ENCODE measurements around the gene CEP55. TPM values are rescaled to one million over a fixed set of nuclear protein-coding genes. Genes with fewer than 3 reads are reported as not detected.

The CEP55 gene
- polyA plus RNA-seq, 2 of the 4 experiments (the other 2 are of a cell fraction): 52.4 to 87.0 TPM

GRCh38 chr10:93454736-93455135, 41.7 kb upstream of the CEP55 start:
- Histone ChIP-seq H3K4me2 (no peak overlapping the region), H3K4me3 (no peak overlapping the region), H3K9me3 (no peaks in the 10 kb centered on the region), H3K4me1 (peaks cover 64% of the 10 kb centered on the region), H3K27ac (peak overlapping the region; percentile 12 to 78; a peak in 4 of 6 replicates)
- FAIRE-seq (no peak), DNase-seq (ENCODE audit: low read depth in 1 of 2, low spot score in 1 of 2) (no peak), ATAC-seq (no peak)
- WGBS (ENCODE audit: missing lambda C conversion rate): 94% methylated on average over 7 of the region's 7 CpGs
- ChIA-PET CTCF (interaction anchor here (0.7 to 41.4 kb wide), 3 partner anchors 12 to 73 kb away, joined by 3 to 924 read pairs (median 54); partner anchors contain the start of gene MYOF), POLR2A (interaction anchor here (1.1 kb wide), 1 partner anchor 9 kb away, joined by 3 read pairs; no protein-coding TSS in a partner anchor)
- TF ChIP-seq ZFP36 (IDR thresholded peaks at IDR 0.05; ENCODE audit: borderline replicate concordance, partially characterized antibody): no peak
- no peak for TF ChIP-seq SREBF2 (IDR thresholded peaks at IDR 0.05)
- no peak for TF ChIP-seq CHD4 (IDR thresholded peaks at IDR 0.05; ENCODE audit: borderline replicate concordance)
- TF ChIP-seq CBX2 (IDR thresholded peaks at IDR 0.05; ENCODE audit: borderline replicate concordance, low read depth): no peak
- TF ChIP-seq USF2 (IDR thresholded peaks at IDR 0.05): no peak
- TF ChIP-seq MAX (IDR thresholded peaks at IDR 0.05): no peak
- TF ChIP-seq CTCF (IDR thresholded peaks at IDR 0.05): no peak
- TF ChIP-seq MYC (IDR thresholded peaks at IDR 0.05; ENCODE audit: borderline replicate concordance, low read length): no peak
- TF ChIP-seq NFE2L2 (conservative IDR thresholded peaks at IDR 0.05; ENCODE audit: low read length): no peak

GRCh38 chr10:93456480-93456879, 39.9 kb upstream of the CEP55 start:
- no peak for ATAC-seq

More at GRCh38 chr10:93456480-93456879, 39.9 kb upstream of the CEP55 start:
- no peak for DNase-seq (ENCODE audit: low read depth in 1 of 2, low spot score in 1 of 2)
- ChIA-PET CTCF (interaction anchor here (0.8 to 41.4 kb wide), 7 partner anchors 9 to 74 kb away, joined by 3 to 924 read pairs (median 21); partner anchors contain the start of gene MYOF), POLR2A (interaction anchor here (0.8 to 0.9 kb wide), 2 partner anchors 11 to 16 kb away, joined by 3 read pairs; no protein-coding TSS in a partner anchor)
- peaks cover 77% of the 10 kb centered on the region for H3K4me1 ChIP-seq
- H3K9me3 ChIP-seq: no peaks in the 10 kb centered on the region
- FAIRE-seq: no peak
- whole genome bisulfite sequencing (ENCODE audit: missing lambda C conversion rate): 70% methylated on average over 7 of the region's 7 CpGs
- peak overlapping the region; percentile 85 for H3K4me2 ChIP-seq
- peak overlapping the region; percentile 96 to 99 for H3K27ac ChIP-seq
- TF ChIP-seq FOSB (CRISPR knock-in tag; IDR thresholded peaks at IDR 0.05) (no peak), ESRRA (IDR thresholded peaks at IDR 0.05; ENCODE audit: borderline replicate concordance, low read length) (no peak), EHMT2 (IDR thresholded peaks at IDR 0.05; ENCODE audit: low read depth) (no peak), CHD4 (IDR thresholded peaks at IDR 0.05; ENCODE audit: borderline replicate concordance) (no peak), FOSL2 (IDR thresholded peaks at IDR 0.05) (no peak), FOSL2 (CRISPR knock-in tag; IDR thresholded peaks at IDR 0.05) (no peak), GATA3 (IDR thresholded peaks at IDR 0.05; ENCODE audit: borderline replicate concordance) (no peak), SREBF2 (IDR thresholded peaks at IDR 0.05) (no peak), RFX5 (IDR thresholded peaks at IDR 0.05) (no peak), HOXA7 (CRISPR knock-in tag; IDR thresholded peaks at IDR 0.05) (no peak), PHF8 (IDR thresholded peaks at IDR 0.05; ENCODE audit: borderline replicate concordance, low read depth) (no peak), SMC3 (IDR thresholded peaks at IDR 0.05) (no peak), ATOH8 (CRISPR knock-in tag; IDR thresholded peaks at IDR 0.05; ENCODE audit: low read depth) (no peak), HEYL (CRISPR knock-in tag; IDR thresholded peaks at IDR 0.05) (no peak), RNF2 (IDR thresholded peaks at IDR 0.05; ENCODE audit: borderline replicate concordance, low read depth) (no peak), CEBPB (IDR thresholded peaks at IDR 0.05) (no peak), ZSCAN20 (CRISPR knock-in tag; IDR thresholded peaks at IDR 0.05) (no peak), TP53 (CRISPR knock-in tag; IDR thresholded peaks at IDR 0.05) (no peak), TFCP2L1 (CRISPR knock-in tag; IDR thresholded peaks at IDR 0.05) (no peak), HMGXB4 (CRISPR knock-in tag; IDR thresholded peaks at IDR 0.05; ENCODE audit: borderline replicate concordance) (no peak)
- H3K4me3 ChIP-seq: 0 out of 3 replicates have a peak overlapping the region, but pooled peaks have one; percentile 7
